NCI-H2227 (cell line): ENCODE results near the gene PADI2.

Experiments used
- DNase-seq: peaks from one replicate; lab custom pipeline; 2025; ENCODE audit not compliant: unreplicated experiment; lab: John Stamatoyannopoulos, UW

The PADI2 gene

GRCh38 chr1:17024721-17025120 lies 94.5 kb downstream of the PADI2 start:
- DNase-seq: no peak

- no peak for DNase-seq
Observed at GRCh38 chr1:17023573-17023972, 95.7 kb downstream of the PADI2 start.

GRCh38 chr1:17023102-17023501 lies 96.1 kb downstream of the PADI2 start:
- DNase-seq: no peak

GRCh38 chr1:17021896-17022295 lies 97.4 kb downstream of the PADI2 start:
- DNase-seq: no peak

GRCh38 chr1:17020502-17020901 lies 98.7 kb downstream of the PADI2 start:
- DNase-seq: no peak

- no peak for DNase-seq
Observed at GRCh38 chr1:17018849-17019248, 100.4 kb downstream of the PADI2 start.

GRCh38 chr1:17017435-17017834 lies 101.8 kb downstream of the PADI2 start:
- DNase-seq: no peak
